AG09319 (cell line): ENCODE data around the gene ACTBL2.

Source experiments
- DNase-seq: peaks from one replicate; pipeline ENCODE4 v3.0.0-alpha.2; 2010; ENCODE audit warnings: low read depth; ENCODE audit errors: extremely low read depth
- CTCF ChIP-seq: IDR thresholded peaks from 2 replicates; pipeline ENCODE4 v1.5.1; 2011; ENCODE audit warnings: low read depth, mild to moderate bottlenecking, inconsistent platforms, low read length, moderate library complexity

The ACTBL2 gene

GRCh38 chr5:57492632-57493031, 10.0 kb upstream of the ACTBL2 start:
- no peak for TF ChIP-seq CTCF

GRCh38 chr5:57491369-57491965, 8.9 kb upstream of the ACTBL2 start:
- no peak for DNase-seq
- no peak for TF ChIP-seq CTCF

More at GRCh38 chr5:57492632-57493031, 10.0 kb upstream of the ACTBL2 start:
- DNase-seq = no peak

- no peak for TF ChIP-seq CTCF
- DNase-seq = no peak
Measured at GRCh38 chr5:57488215-57488955, 5.8 kb upstream of the ACTBL2 start.

- no peak for DNase-seq
- TF ChIP-seq CTCF = no peak
Measured at GRCh38 chr5:57486027-57486602, 3.5 kb upstream of the ACTBL2 start.

- TF ChIP-seq CTCF = no peak
- no peak for DNase-seq
Measured at GRCh38 chr5:57478826-57479225, 3.8 kb downstream of the ACTBL2 start.

GRCh38 chr5:57476601-57477056, 6.0 kb downstream of the ACTBL2 start:
- no peak for TF ChIP-seq CTCF

GRCh38 chr5:57470339-57470738, 12.3 kb downstream of the ACTBL2 start:
- no peak for DNase-seq
- TF ChIP-seq CTCF = no peak

More at GRCh38 chr5:57476601-57477056, 6.0 kb downstream of the ACTBL2 start:
- DNase-seq = no peak
